GM21423 (cell line): Measurements from ENCODE around the gene CLASP2.
A peak's percentile ranks its signal among the peaks of the same experiment; 100 is the strongest.

Source experiments
- ATAC-seq: cut with Tn5 transposase; IDR thresholded peaks from one replicate; pipeline ENCODE4 v1.9.1; 2021; ENCODE audit warnings: mild to moderate bottlenecking, moderate library complexity; ENCODE audit not compliant: unreplicated experiment

Gene CLASP2

DNA sequence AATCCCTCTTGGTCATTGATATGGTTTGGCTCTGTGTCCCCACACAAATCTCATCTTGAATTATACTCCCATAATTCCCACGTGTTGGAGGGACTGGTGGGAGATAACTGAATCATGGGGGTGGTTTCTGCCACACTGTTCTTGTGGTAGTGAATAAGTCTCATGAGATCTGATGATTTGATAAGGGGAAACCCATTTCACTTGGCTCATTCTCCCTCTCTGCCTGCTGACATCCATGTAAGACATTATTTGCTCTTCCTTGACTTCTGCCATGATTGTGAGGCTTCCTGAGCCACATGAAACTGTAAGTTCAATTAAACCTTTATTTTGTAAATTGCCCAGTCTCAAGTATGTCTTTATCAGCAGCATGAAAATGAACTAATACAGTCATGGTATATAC, 171.0 kb downstream of the CLASP2 start:
- no peak for ATAC-seq

DNA sequence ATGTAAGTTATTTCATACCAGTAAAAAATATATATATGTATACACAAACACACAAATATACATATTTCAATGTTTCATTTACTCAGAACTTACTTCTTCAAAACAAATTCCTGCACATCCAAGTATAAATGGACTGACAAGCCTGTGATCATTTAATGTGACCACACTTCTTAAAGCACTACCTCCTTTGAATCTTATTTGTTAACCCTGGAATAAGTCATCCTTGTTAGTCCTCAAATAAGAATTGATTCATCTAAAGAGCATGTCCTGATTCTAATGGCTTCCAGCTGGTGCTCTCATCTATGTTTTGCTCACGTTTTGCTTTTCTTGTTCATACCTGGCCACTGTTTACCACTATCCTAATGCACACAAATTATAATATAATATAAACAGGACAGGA, 173.9 kb downstream of the CLASP2 start:
- ATAC-seq = no peak

DNA sequence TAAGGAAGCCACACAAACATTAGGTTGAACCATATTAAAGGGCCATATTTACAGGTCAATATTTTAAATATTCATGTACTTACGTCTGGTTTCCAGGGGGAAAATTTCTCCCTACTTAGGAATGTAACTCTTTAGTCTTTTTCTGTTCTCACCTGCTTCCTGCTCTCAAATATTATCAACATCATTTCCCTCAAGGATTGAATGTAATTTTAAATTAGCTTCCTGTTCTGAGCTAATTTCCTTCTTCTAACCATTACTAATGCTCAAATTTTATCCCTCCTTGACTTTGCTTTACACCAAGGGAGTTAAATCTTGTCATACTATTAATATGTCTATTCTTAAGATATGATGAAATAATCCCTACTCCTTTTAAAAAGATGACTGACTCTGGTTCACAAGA, 174.5 kb downstream of the CLASP2 start:
- ATAC-seq = no peak

GRCh38 chr3:33541918-33542317, 176.1 kb downstream of the CLASP2 start:
- ATAC-seq = no peak

DNA sequence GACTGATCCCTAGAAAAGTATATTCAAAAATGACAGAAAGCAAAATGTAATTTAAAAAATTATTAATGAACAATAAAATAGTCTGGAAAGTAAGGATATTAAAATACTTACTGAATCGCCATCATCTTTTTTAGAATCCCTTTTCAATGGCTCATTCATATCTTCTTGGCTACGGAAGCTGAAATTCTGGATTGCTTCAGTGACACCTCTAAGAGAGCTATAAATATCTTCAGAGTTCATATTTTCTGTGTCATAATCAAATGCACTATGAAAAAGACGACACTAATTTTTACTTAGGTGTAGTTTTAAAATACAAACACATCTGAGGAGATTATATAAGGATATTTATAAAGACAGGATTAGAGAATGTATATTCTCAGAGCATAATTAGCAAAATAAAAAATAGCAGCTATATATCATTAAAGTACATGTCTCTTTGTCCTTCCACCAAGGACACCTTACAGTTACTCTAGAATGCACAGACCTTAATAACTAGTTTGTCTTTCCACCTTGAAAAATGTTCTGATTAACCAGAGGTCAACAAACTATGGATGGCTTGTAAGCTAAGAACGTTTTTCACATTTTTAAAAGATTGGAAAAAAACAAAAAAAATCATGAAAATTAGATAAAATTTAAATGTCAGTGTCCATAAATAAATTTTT, 179.2 kb downstream of the CLASP2 start:
- no peak for ATAC-seq

- no peak for ATAC-seq
Measured at GRCh38 chr3:33537133-33537532, 180.9 kb downstream of the CLASP2 start.

GRCh38 chr3:33526787-33527186, 191.3 kb downstream of the CLASP2 start:
- ATAC-seq = no peak

DNA sequence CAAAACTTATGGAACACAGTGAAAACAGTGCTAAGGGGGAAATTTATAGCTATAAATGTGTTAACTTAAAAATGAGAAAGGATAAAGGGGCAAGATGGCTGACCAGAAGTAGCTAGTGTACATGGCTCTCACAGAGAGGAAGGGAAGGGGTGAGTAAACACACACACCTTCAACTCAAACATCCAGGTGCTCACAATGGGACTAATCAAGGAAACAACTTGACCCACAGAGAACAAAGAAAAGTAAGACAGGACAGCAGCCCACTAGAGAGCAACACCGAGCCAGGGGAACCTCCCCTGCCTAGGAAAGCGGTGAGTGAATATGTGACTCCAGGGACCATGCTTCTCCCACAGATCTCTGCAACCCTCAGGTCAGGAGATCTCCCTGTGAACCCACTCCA, 192.8 kb downstream of the CLASP2 start:
- ATAC-seq = no peak

DNA sequence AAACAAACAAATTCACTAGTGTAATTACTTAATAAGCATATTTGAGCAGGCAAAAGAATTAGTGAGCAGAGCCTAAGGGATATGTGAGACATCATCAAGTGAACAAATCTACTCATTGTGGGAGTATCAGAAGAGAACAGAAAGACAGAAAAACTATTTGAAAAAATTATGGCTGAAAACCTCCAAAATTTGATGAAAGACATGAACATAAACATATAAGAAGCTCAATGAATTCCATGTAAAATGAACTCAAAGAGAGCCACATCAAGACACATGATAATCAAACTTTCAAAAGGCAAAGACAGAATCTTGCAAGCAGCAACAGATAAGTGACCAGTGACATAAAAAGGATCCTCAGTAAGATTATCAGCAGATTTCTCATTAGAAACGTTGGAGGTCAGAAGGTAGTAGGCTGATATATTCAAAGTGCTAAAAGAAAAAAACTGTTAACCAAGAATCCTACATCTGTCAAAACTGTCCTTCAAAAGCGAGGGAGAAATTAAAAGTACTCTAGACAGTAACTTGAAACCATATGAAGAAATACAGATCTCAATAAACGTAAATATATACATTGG, 194.9 kb downstream of the CLASP2 start:
- ATAC-seq = no peak

DNA sequence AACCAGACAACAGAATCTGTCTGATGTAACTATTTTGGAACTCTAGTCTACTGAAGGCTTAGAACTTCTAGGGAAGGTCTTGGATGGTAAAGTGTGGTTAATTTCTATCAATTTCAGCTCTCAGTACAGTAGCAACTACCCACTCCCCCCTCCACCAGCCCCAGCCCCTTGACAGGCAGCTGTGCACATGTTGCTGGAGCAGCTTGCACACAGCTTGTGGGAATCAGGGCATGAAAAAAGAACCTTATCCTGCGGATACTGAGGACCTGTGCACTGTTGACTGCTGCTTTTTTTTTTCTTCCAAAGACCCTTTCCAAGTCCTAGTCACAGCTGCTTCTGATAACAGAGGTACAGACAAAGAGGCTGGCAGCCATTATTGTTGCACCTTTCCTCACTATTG, 196.3 kb downstream of the CLASP2 start:
- ATAC-seq = no peak

DNA sequence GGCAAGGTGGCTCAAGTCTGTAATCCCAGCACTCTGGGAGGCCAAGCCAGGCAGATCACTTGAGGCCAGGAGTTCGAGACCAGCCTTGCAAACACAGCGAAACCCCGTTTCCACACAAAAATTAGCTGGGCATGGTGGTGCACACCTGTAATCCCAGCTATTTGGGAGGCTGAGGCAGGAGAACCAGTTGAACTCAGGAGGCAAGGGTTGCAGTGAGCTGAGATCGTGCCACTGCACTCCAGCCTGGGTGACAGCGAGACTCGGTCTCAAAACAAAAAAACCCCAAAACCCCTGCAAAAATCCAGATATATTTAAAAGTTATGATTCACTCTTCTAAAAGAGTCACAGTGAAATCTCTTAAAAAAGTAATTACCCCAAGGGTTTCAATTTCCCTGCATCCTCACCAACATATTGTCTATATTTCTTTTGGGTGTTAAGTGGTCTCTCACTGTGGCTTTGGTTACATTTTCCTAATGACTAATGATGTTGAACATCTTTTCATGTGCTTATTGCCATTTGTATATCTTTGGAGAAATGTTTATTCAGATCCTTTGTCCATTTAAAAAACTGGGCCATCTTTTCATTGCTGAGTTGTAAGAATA, 204.7 kb downstream of the CLASP2 start:
- ATAC-seq = no peak

- no peak for ATAC-seq
Measured at GRCh38 chr3:33505027-33505426, 213.0 kb downstream of the CLASP2 start.

DNA sequence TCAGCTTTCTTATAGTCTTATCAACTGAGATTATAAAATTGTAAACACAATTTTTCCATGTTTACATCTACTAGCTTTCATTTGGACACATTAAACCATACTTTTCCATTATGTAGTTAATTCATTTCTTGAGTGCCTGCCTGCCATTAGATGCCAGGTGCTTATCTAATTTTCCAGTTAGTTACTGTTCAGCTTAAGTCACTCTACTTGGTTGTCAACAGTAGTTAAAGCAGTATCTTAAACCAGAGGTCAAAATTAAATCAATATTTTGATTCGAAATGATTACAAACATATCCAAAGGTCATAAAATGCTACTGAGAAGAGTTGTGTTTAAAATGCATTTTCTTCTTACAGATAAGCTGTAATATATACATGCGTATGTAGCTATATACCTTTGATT, 221.6 kb downstream of the CLASP2 start:
- no peak for ATAC-seq

GRCh38 chr3:33491721-33492120, 226.3 kb downstream of the CLASP2 start:
- ATAC-seq = no peak

DNA sequence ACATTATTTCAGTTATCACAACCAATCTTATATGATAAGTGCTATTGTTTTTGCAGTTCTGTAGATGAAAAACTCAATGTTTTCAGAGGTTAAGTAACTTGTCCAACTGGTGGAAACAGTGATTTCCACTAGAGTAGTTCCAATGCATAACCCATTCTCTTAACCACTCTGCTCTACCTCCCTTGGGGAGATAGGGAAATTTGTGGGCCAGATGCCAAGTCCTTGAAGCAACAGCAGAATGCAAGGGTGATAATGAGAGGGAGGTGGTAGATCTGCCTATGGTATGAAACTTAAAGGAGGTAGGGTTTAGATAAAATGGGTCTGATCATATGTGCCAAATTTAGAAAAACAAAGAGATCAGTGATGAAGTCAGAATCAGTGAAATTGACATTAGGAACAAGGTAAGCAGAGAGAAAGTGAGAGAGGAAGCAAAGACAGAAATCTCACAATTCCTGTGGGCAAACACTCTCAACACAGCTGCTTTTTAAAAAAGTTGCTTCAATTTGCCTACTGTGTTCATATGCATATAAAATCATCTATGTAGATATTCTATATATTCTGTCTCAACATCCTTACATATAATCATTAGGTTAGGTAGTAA, 227.3 kb downstream of the CLASP2 start:
- peak; percentile 57 for ATAC-seq

GRCh38 chr3:33488683-33489082, 229.4 kb downstream of the CLASP2 start:
- ATAC-seq = no peak

- no peak for ATAC-seq
Measured at GRCh38 chr3:33488246-33488645, 229.8 kb downstream of the CLASP2 start.

GRCh38 chr3:33482111-33482521, 235.9 kb downstream of the CLASP2 start:
- ATAC-seq = no peak

DNA sequence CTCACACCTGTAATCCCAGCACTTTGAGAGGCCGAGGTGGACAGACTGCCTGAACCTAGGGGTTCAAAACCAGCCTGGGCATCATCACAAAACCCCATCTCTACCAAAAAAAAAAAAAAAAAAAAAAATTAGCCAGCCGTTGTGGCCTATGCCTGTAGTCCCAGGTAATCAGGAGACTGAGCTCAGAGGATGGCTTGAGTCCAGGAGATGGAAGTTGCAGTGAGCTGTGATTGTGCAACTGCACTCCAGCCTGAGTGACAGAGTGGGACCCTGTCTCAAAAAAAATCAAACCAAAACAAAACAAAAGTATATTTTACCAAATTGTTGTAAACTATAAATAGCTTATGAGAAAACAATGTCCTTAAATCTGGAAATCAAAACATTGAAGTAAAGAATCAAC, 243.2 kb downstream of the CLASP2 start:
- ATAC-seq = no peak

DNA sequence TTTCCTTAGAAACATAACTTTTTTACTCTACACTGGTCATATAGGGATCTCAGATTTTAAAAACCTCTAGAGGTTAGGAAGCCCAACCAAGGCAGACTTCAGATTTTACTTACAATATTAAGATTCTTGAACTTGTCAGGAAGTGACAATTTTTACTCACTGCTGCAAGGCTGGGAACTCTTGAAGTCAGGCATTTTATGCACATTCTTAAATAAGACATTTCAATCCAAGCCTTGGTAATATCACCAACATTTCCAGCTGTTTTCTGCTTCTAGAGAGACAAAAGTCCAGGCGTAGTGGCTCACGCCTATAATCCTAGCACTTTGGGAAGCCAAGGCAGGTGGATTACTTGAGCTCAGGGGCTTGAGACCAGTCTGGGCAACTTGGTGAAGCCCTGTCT, 244.2 kb downstream of the CLASP2 start:
- ATAC-seq = no peak

DNA sequence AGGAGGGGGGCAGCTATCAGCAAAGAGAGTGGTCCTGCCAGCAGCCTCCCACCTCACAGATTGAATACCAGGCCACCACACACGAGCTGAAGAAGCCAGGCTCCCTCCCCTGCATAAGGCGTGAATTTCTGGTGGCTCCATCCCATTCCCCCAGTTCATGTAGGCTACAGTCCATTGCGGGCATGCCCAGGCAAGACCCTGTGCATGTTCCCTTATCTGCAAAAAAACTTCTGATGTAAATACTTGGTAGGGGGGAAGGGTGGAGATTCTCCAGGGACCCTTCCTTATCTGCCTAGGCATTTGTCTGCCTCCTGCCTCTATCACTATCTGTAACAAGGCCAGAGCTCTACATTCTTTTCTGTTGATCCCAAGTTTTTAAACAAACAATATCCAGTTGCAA, 250.3 kb downstream of the CLASP2 start:
- ATAC-seq = no peak

DNA sequence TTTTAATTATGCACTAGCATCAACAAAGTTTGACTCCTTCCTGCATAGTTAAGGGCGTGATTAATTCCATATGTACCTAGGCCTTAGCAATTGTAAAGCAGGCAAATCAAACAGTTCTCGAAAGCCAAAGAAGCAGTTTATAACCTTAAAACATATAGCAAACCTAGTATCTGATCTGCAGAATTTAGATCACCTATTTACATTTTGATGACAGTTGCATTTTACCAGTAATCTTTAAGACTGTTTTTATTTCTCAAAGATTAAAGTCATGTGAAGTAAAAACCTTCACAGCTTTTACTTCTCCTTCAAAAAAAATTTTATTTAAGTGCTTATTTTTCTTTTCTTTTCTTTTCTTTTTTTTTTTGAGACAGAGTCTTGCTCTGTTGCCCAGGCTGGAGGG, 257.0 kb downstream of the CLASP2 start:
- ATAC-seq = no peak
